HG02642 (cell line): ENCODE data around the gene ATCAY.
"Not testable (repeated sequence)": the region's sequence is repeated elsewhere in the genome, so short reads cannot be mapped to it uniquely, and the experiment has no call there.

Experiments used
- ATAC-seq: cut with Tn5 transposase; IDR thresholded peaks from one replicate; pipeline ENCODE4 v1.9.1; 2021; ENCODE audit warnings: mild to moderate bottlenecking; ENCODE audit not compliant: unreplicated experiment, poor library complexity

The ATCAY gene

GRCh38 chr19:3898426-3898825, 17.9 kb downstream of the ATCAY start:
- no peak for ATAC-seq

- ATAC-seq = no peak
These were observed 19.2 kb downstream of the ATCAY start for GRCh38 chr19:3899531-3900294.

GRCh38 chr19:3902317-3902973, 22.0 kb downstream of the ATCAY start:
- no peak for ATAC-seq

GRCh38 chr19:3904233-3904632, 23.7 kb downstream of the ATCAY start:
- no peak for ATAC-seq

- no peak for ATAC-seq
These were observed 27.3 kb downstream of the ATCAY start for GRCh38 chr19:3907626-3908265.

GRCh38 chr19:3908266-3909054, 28.0 kb downstream of the ATCAY start:
- no peak for ATAC-seq

GRCh38 chr19:3910105-3910504, 29.6 kb downstream of the ATCAY start:
- ATAC-seq = no peak

GRCh38 chr19:3914199-3914598, 33.7 kb downstream of the ATCAY start:
- no peak for ATAC-seq

GRCh38 chr19:3916033-3916432, 35.5 kb downstream of the ATCAY start:
- no peak for ATAC-seq

GRCh38 chr19:3919793-3920192, 39.3 kb downstream of the ATCAY start:
- ATAC-seq = no peak

- ATAC-seq = no peak
These were observed 42.7 kb downstream of the ATCAY start for GRCh38 chr19:3923096-3923758.

GRCh38 chr19:3923912-3924311, 43.4 kb downstream of the ATCAY start:
- ATAC-seq = no peak

- ATAC-seq = no peak
These were observed 50.6 kb downstream of the ATCAY start for GRCh38 chr19:3931041-3931440.

- no peak for ATAC-seq
These were observed 52.7 kb downstream of the ATCAY start, which contains the start of gene NMRK2 for GRCh38 chr19:3932931-3933810. Gene NMRK2 (plus strand): TSS chr19:3933069. CDS start chr19:3933672, 603 bp downstream.

GRCh38 chr19:3936506-3937442, 56.3 kb downstream of the ATCAY start:
- ATAC-seq = no peak

GRCh38 chr19:3938300-3938950, 57.9 kb downstream of the ATCAY start:
- ATAC-seq = not testable (repeated sequence)

GRCh38 chr19:3942790-3943409, 62.4 kb downstream of the ATCAY start:
- ATAC-seq = no peak
